ENCODE measurements around the gene SYTL3. TPM values are rescaled to one million over a fixed set of nuclear protein-coding genes. Genes with fewer than 3 reads are reported as not detected.

Gene SYTL3
- total and polyA plus RNA-seq, 9 of the 15 experiments (the other 6 are each of a cell fraction or from before 2014, with no cell fraction given): 0.04 to 0.46 (median 0.17) TPM; not detected in 1

GRCh38 chr6:158644231-158645063 is 5.4 kb upstream of the SYTL3 start, which contains the start of gene DYNLT1 (continued):
- TF ChIP-seq ZHX1 (conservative IDR thresholded peaks at IDR 0.05; ENCODE audit: low read length) (no peak), ZNF511 (CRISPR knock-in tag; IDR thresholded peaks at IDR 0.05) (peak; percentile 94), RERE (CRISPR knock-in tag; IDR thresholded peaks at IDR 0.05; ENCODE audit: borderline replicate concordance) (no peak), KAT7 (CRISPR knock-in tag; IDR thresholded peaks at IDR 0.05; ENCODE audit: borderline replicate concordance) (peak; percentile 90; the same call in 1 of the 2 replicates), TCF3 (CRISPR knock-in tag; IDR thresholded peaks at IDR 0.05) (0 out of 2 replicates have a peak, but pooled peaks have one; percentile 14), HIVEP1 (CRISPR knock-in tag; IDR thresholded peaks at IDR 0.05) (no peak), ZNF395 (CRISPR knock-in tag; IDR thresholded peaks at IDR 0.05) (no peak), RFX5 (IDR thresholded peaks at IDR 0.05; ENCODE audit: low read depth, low read length) (no peak), ZNF280B (CRISPR knock-in tag; IDR thresholded peaks at IDR 0.05) (no peak), FOS (IDR thresholded peaks at IDR 0.05; ENCODE audit: extremely low read depth, insufficient read length) (no peak), CREBBP (IDR thresholded peaks at IDR 0.05; ENCODE audit: low read depth, low read length) (no peak), XRCC3 (IDR thresholded peaks at IDR 0.05) (no peak), ZNF436 (CRISPR knock-in tag; IDR thresholded peaks at IDR 0.05) (no peak), NR2C1 (IDR thresholded peaks at IDR 0.05) (no peak), NR2C1 (tag; IDR thresholded peaks at IDR 0.05) (no peak), E2F3 (CRISPR knock-in tag; IDR thresholded peaks at IDR 0.05) (peak; percentile 89; the same call in 1 of the 2 replicates)

Data from K562 (cell line).